HCT116 (cell line): ENCODE measurements around the gene BNC2. TPM values are rescaled to one million over a fixed set of nuclear protein-coding genes. Genes with fewer than 3 reads are reported as not detected.

Experiments used
- ATAC-seq: fragments of 200-7000 bp; cut with Tn5 transposase; 2 replicates; pipeline ENCODE4 v1.9.1; 2020; ENCODE audit warnings: mild to moderate bottlenecking, moderate library complexity
- BruUV-seq: library from RNA; stranded (reverse); fragments of 400-500 nt; replicated peaks from 2 replicates; lab custom pipeline; 2021; lab: Mats Ljungman, UMichigan
- CTCF ChIA-PET: fragments of 300-600 bp; sonication (Branson Sonifier 250); formaldehyde crosslinking; loops from one replicate; lab custom pipeline; 2021; ENCODE audit warnings: antibody characterized with exemption; lab: Charles Lee
- POLR2A ChIA-PET: fragments of 300-600, 350-600 bp; sonication (Branson Sonifier 250); formaldehyde crosslinking; loops from one replicate; lab custom pipeline; 2021; ENCODE audit warnings: antibody characterized with exemption; lab: Charles Lee
- RAD21 ChIA-PET, 2 experiments: fragments of 300-600 bp; sonication (Branson Sonifier 250); formaldehyde crosslinking; loops; one replicate each; lab custom pipeline; 2023; ENCODE audit warnings: low total read pairs in 2 of 2; ENCODE audit not compliant: uncharacterized antibody in 2 of 2, unreplicated experiment in 2 of 2, low non-redundant PET in 1 of 2; lab: Charles Lee
- DNase-seq: peaks from one replicate; pipeline ENCODE4 v3.0.0-alpha.2; 2010; ENCODE audit warnings: low read depth, low spot score
- H2AFZ ChIP-seq: fragments of 200-600 bp; shearing (Covaris generic), sonication (generic); 2 replicates; pipeline ENCODE4 v1.6.1; 2017; ENCODE audit warnings: low read depth, mixed run types, mixed read lengths, antibody characterized with exemption, low read length; ENCODE audit not compliant: poor library complexity, severe bottlenecking
- H3K27ac ChIP-seq: 2 replicates; pipeline ENCODE4 v1.5.1; 2012; ENCODE audit warnings: low read depth, low read length
- H3K27me3 ChIP-seq: fragments of 200-600 bp; sonication (generic); 2 replicates; pipeline ENCODE4 v1.6.1; 2016; ENCODE audit warnings: mixed run types, low read length, mixed read lengths; ENCODE audit not compliant: insufficient read depth
- H3K36me3 ChIP-seq, 2 experiments: fragments of 200-500 bp in 1 of 2; fragments of 200-600 bp in 1 of 2; sonication (Bioruptor generic) in 1 of 2; sonication (generic) in 1 of 2; 2 replicates each; pipeline versions ENCODE4 v1.5.1 to v1.6.1; 2014 to 2016; ENCODE audit warnings: low read length in 2 of 2, inconsistent platforms in 1 of 2, mixed read lengths in 1 of 2, mixed run types in 1 of 2; ENCODE audit not compliant: insufficient read depth in 2 of 2, control insufficient read depth in 1 of 2
- H3K4me1 ChIP-seq, 2 experiments: fragments of 200-600 bp in 1 of 2; sonication (generic) in 1 of 2; 2 replicates each; pipeline versions ENCODE4 v1.5.1 to v1.6.1; 2012 to 2017; ENCODE audit warnings: low read length in 2 of 2, inconsistent platforms in 1 of 2, mild to moderate bottlenecking in 1 of 2, mixed read lengths in 1 of 2, mixed run types in 1 of 2, moderate library complexity in 1 of 2; ENCODE audit not compliant: insufficient read depth in 2 of 2, control insufficient read depth in 1 of 2
- H3K4me2 ChIP-seq: fragments of 200-600 bp; sonication (generic); 2 replicates; pipeline ENCODE4 v1.6.1; 2017; ENCODE audit warnings: mixed run types, low read length, mixed read lengths
- H3K4me3 ChIP-seq, 2 experiments: fragments of 200-600 bp in 1 of 2; sonication (generic) in 1 of 2; replicated peaks in 1 of 2; 2 replicates each; pipeline ENCODE4 v1.5.1; 2011 to 2016; ENCODE audit warnings: low read length in 2 of 2, control low read depth in 1 of 2, low read depth in 1 of 2, mild to moderate bottlenecking in 1 of 2, mixed read lengths in 1 of 2, mixed run types in 1 of 2
- H3K79me2 ChIP-seq: fragments of 200-600 bp; sonication (generic); 2 replicates; pipeline ENCODE4 v1.6.1; 2017; ENCODE audit warnings: mild to moderate bottlenecking, mixed run types, low read length, moderate library complexity, mixed read lengths; ENCODE audit not compliant: insufficient read depth
- H3K9ac ChIP-seq: fragments of 200-600 bp; sonication (generic); 2 replicates; pipeline ENCODE4 v1.6.1; 2016; ENCODE audit warnings: low read length, mixed read lengths
- H3K9me2 ChIP-seq: fragments of 200-600 bp; sonication (generic), shearing (Covaris generic); 2 replicates; pipeline ENCODE4 v1.6.1; 2017; ENCODE audit warnings: mixed run types, mild to moderate bottlenecking, moderate library complexity; ENCODE audit not compliant: insufficient read depth
- H3K9me3 ChIP-seq, 2 experiments: fragments of 200-500 bp in 1 of 2; fragments of 200-600 bp in 1 of 2; sonication (Bioruptor generic) in 1 of 2; sonication (generic) in 1 of 2; 2 replicates each; pipeline ENCODE4 v1.6.1; 2014 to 2017; ENCODE audit warnings: low read length in 2 of 2, mixed read lengths in 2 of 2, inconsistent platforms in 1 of 2, low read depth in 1 of 2, mild to moderate bottlenecking in 1 of 2, mixed run types in 1 of 2, moderate library complexity in 1 of 2; ENCODE audit not compliant: control insufficient read depth in 1 of 2, insufficient read depth in 1 of 2
- H4K20me1 ChIP-seq: fragments of 200-600 bp; sonication (generic), shearing (Covaris generic); 2 replicates; pipeline ENCODE4 v1.6.1; 2017; ENCODE audit warnings: mixed run types, mild to moderate bottlenecking, moderate library complexity; ENCODE audit not compliant: insufficient read depth
- CBX3 ChIP-seq: IDR thresholded peaks from 2 replicates; pipeline ENCODE4 v1.6.1; 2012; ENCODE audit warnings: low read depth
- ELF1 ChIP-seq: IDR thresholded peaks from 2 replicates; pipeline ENCODE4 v1.6.1; 2012; ENCODE audit warnings: low read depth, borderline replicate concordance
- EZH2 ChIP-seq: fragments of 200-600 bp; sonication (generic); IDR thresholded peaks from 2 replicates; pipeline ENCODE4 v1.6.1; 2017; ENCODE audit warnings: antibody characterized with exemption, mixed run types
- FOSL1 ChIP-seq: IDR thresholded peaks from 2 replicates; pipeline ENCODE4 v1.6.1; 2012; ENCODE audit warnings: low read depth
- POLR2A ChIP-seq: IDR thresholded peaks from 2 replicates; pipeline ENCODE4 v1.7.0; 2011; ENCODE audit warnings: borderline replicate concordance; ENCODE audit not compliant: insufficient read depth, insufficient read length; ENCODE audit errors: extremely low read depth
- POLR2AphosphoS5 ChIP-seq: IDR thresholded peaks from 2 replicates; pipeline ENCODE4 v1.6.1; 2011; ENCODE audit warnings: mild to moderate bottlenecking, low read depth, low read length, moderate library complexity
- SRF ChIP-seq: IDR thresholded peaks from 2 replicates; pipeline ENCODE4 v1.6.1; 2012; ENCODE audit warnings: low read depth
- TCF7L2 ChIP-seq: IDR thresholded peaks from 2 replicates; pipeline ENCODE4 v1.7.0; 2011; ENCODE audit warnings: borderline replicate concordance, inconsistent platforms; ENCODE audit not compliant: insufficient read depth, insufficient read length; ENCODE audit errors: extremely low read depth
- YY1 ChIP-seq: IDR thresholded peaks from 2 replicates; pipeline ENCODE4 v1.6.1; 2011; ENCODE audit warnings: low read length, low read depth, moderate library complexity, mild to moderate bottlenecking; ENCODE audit not compliant: insufficient replicate concordance; ENCODE audit errors: extremely low read depth
- ZFX ChIP-seq: fragments of 450-650 bp; IDR thresholded peaks from 2 replicates; pipeline ENCODE4 v1.6.1; 2017
- intact Hi-C: fragments of 100-400 bp; cut with micrococcal nuclease; formaldehyde crosslinking; loops from 2 replicates; pipeline ENCODE4 v1.10.0; 2022
- total RNA-seq: library from RNA; stranded (reverse); gene quantifications from one replicate; pipeline ENCODE4 v1.2.1, GENCODE V29; 2021; ENCODE audit not compliant: unreplicated experiment
- TF ChIP-seq, protein P1 (sequence below), 3 experiments: fragments of 200-600 bp in 1 of 3; sonication (generic) in 1 of 3; IDR thresholded peaks in 2 of 3; conservative IDR thresholded peaks in 1 of 3; 2 replicates each; pipeline ENCODE4 v1.5.1; 2012 to 2017; ENCODE audit warnings: low read depth in 2 of 3, low read length in 2 of 3, antibody characterized with exemption in 1 of 3, borderline replicate concordance in 1 of 3, control low read depth in 1 of 3, mild to moderate bottlenecking in 1 of 3, mixed read lengths in 1 of 3, mixed run types in 1 of 3, moderate library complexity in 1 of 3; ENCODE audit not compliant: insufficient read depth in 1 of 3
- TF ChIP-seq, protein P2 (sequence below): IDR thresholded peaks from 2 replicates; pipeline ENCODE4 v1.6.1; 2012
- TF ChIP-seq, protein P3 (sequence below): IDR thresholded peaks from 2 replicates; pipeline ENCODE4 v1.6.1; 2012; ENCODE audit warnings: low read depth

Gene BNC2
- total RNA-seq, 1 experiment from 2014 or later = 0.37 TPM

DNA sequence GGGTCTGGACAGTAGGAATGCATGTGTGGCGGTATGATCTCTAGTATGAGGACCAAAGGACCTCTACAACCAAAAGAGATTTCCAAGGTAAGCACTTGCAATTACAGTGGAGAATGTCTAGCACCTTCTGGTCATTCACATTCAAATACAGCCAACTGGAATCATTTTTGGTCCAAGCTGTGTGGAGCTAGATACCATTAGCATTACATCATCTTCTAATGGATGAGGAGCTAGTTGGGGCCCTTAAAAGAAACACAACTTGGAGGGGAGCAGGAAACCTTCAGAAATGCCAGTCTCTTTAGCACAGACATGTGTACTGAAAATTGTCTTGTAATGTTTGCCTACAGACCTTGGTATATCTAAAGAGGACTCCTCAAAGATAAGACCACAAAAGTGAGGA, 244.7 kb downstream of the BNC2 start:
- no peak for TF ChIP-seq TCF7L2
- no peak for TF ChIP-seq EZH2
- TF ChIP-seq, protein P1, sequence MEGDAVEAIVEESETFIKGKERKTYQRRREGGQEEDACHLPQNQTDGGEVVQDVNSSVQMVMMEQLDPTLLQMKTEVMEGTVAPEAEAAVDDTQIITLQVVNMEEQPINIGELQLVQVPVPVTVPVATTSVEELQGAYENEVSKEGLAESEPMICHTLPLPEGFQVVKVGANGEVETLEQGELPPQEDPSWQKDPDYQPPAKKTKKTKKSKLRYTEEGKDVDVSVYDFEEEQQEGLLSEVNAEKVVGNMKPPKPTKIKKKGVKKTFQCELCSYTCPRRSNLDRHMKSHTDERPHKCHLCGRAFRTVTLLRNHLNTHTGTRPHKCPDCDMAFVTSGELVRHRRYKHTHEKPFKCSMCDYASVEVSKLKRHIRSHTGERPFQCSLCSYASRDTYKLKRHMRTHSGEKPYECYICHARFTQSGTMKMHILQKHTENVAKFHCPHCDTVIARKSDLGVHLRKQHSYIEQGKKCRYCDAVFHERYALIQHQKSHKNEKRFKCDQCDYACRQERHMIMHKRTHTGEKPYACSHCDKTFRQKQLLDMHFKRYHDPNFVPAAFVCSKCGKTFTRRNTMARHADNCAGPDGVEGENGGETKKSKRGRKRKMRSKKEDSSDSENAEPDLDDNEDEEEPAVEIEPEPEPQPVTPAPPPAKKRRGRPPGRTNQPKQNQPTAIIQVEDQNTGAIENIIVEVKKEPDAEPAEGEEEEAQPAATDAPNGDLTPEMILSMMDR (IDR thresholded peaks at IDR 0.05 in 2 of 3, conservative IDR thresholded peaks at IDR 0.05 in 1 of 3; ENCODE audit: borderline replicate concordance in 1 of 3, insufficient read depth in 1 of 3, low read depth in 2 of 3, low read length in 2 of 3) = no peak
- no peak for TF ChIP-seq POLR2AphosphoS5
- TF ChIP-seq POLR2A = no peak
- TF ChIP-seq, protein P2, sequence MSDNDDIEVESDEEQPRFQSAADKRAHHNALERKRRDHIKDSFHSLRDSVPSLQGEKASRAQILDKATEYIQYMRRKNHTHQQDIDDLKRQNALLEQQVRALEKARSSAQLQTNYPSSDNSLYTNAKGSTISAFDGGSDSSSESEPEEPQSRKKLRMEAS = no peak
- no peak for TF ChIP-seq ZFX
- TF ChIP-seq, protein P3, sequence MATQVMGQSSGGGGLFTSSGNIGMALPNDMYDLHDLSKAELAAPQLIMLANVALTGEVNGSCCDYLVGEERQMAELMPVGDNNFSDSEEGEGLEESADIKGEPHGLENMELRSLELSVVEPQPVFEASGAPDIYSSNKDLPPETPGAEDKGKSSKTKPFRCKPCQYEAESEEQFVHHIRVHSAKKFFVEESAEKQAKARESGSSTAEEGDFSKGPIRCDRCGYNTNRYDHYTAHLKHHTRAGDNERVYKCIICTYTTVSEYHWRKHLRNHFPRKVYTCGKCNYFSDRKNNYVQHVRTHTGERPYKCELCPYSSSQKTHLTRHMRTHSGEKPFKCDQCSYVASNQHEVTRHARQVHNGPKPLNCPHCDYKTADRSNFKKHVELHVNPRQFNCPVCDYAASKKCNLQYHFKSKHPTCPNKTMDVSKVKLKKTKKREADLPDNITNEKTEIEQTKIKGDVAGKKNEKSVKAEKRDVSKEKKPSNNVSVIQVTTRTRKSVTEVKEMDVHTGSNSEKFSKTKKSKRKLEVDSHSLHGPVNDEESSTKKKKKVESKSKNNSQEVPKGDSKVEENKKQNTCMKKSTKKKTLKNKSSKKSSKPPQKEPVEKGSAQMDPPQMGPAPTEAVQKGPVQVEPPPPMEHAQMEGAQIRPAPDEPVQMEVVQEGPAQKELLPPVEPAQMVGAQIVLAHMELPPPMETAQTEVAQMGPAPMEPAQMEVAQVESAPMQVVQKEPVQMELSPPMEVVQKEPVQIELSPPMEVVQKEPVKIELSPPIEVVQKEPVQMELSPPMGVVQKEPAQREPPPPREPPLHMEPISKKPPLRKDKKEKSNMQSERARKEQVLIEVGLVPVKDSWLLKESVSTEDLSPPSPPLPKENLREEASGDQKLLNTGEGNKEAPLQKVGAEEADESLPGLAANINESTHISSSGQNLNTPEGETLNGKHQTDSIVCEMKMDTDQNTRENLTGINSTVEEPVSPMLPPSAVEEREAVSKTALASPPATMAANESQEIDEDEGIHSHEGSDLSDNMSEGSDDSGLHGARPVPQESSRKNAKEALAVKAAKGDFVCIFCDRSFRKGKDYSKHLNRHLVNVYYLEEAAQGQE = no peak
- TF ChIP-seq YY1 = no peak
- TF ChIP-seq CBX3 = no peak
- TF ChIP-seq FOSL1 = no peak
- no peak for TF ChIP-seq SRF
- TF ChIP-seq ELF1 = no peak
- TF ChIP-seq, all 23 proteins: peak for 0

More for the DNA sequence above, 244.7 kb downstream of the BNC2 start:
- RAD21 ChIA-PET = no interaction called here
- Histone ChIP-seq H3K4me2 (no peak overlapping the region), H3K79me2 (no peaks in the 10 kb centered on the region), H3K27me3 (peaks cover 46% of the 10 kb centered on the region), H3K27ac (no peak overlapping the region), H3K9me2 (no peaks in the 10 kb centered on the region), H3K36me3 (no peaks in the 10 kb centered on the region), H3K4me3 (no peak overlapping the region), H3K9me3 (no peaks in the 10 kb centered on the region), H3K9ac (no peak overlapping the region), H2AFZ (no peak overlapping the region), H4K20me1 (no peaks in the 10 kb centered on the region), H3K4me1 (no peaks in the 10 kb centered on the region)
- no TSS peak for BruUV-seq
- POLR2A ChIA-PET = no interaction called here
- ATAC-seq (no peak), DNase-seq (no peak)
- intact Hi-C loops = no loop called here
- CTCF ChIA-PET = no interaction called here
